HepG2 (cell line): ENCODE results near the gene RABEP2. TPM values are rescaled to one million over a fixed set of nuclear protein-coding genes. Genes with fewer than 3 reads are reported as not detected.

ENCODE experiments used
- CREB1 ChIP-seq, 2 experiments: fragments of 450-650 bp in 1 of 2; IDR thresholded peaks; 2 replicates each; pipeline ENCODE4 v1.6.1; 2016 to 2017; ENCODE audit warnings: control low read depth in 1 of 2, mild to moderate bottlenecking in 1 of 2, missing compliant biosample characterization in 1 of 2, missing genetic modification characterization in 1 of 2
- CREM ChIP-seq, 2 experiments: sonication (generic) in 1 of 2; formaldehyde crosslinking in 1 of 2; IDR thresholded peaks; 2 replicates each; pipeline versions ENCODE4 v1.4.0 to v1.6.1; 2016 to 2020; ENCODE audit warnings: antibody characterized with exemption in 1 of 2, mild to moderate bottlenecking in 1 of 2, missing genetic modification reagents in 1 of 2
- HOXA5 ChIP-seq: sonication (generic); formaldehyde crosslinking; IDR thresholded peaks from 2 replicates; pipeline ENCODE4 v1.4.0; 2020; ENCODE audit warnings: missing genetic modification reagents
- KLF6 ChIP-seq: IDR thresholded peaks from 2 replicates; pipeline ENCODE4 v1.8.0; 2016; ENCODE audit warnings: missing biosample characterization, missing genetic modification reagents
- LCORL ChIP-seq, 2 experiments: fragments of 450-650 bp in 1 of 2; sonication (generic) in 1 of 2; formaldehyde crosslinking in 1 of 2; IDR thresholded peaks; 2 replicates each; pipeline versions ENCODE4 v1.5.0 to v1.6.1; 2017 to 2020; ENCODE audit warnings: antibody characterized with exemption in 1 of 2, missing genetic modification reagents in 1 of 2
- MED1 ChIP-seq: sonication (generic); formaldehyde crosslinking; IDR thresholded peaks from 2 replicates; pipeline ENCODE4 v1.4.0; 2020; ENCODE audit warnings: missing genetic modification reagents
- SNAPC2 ChIP-seq: sonication (generic); formaldehyde crosslinking; IDR thresholded peaks from 2 replicates; pipeline ENCODE4 v1.8.1; 2022; ENCODE audit warnings: mild to moderate bottlenecking, missing genetic modification reagents
- SSRP1 ChIP-seq: IDR thresholded peaks from 2 replicates; pipeline ENCODE4 v1.6.1; 2016; ENCODE audit warnings: control low read depth
- YEATS4 ChIP-seq: sonication (generic); formaldehyde crosslinking; IDR thresholded peaks from 2 replicates; pipeline ENCODE4 v1.4.0; 2020; ENCODE audit warnings: missing genetic modification reagents, borderline replicate concordance
- ZNF235 ChIP-seq: sonication (generic); formaldehyde crosslinking; IDR thresholded peaks from 2 replicates; pipeline ENCODE4 v1.8.1; 2023; ENCODE audit warnings: mild to moderate bottlenecking, missing genetic modification reagents, borderline replicate concordance
- ZNF430 ChIP-seq: sonication (generic); formaldehyde crosslinking; IDR thresholded peaks from 2 replicates; pipeline ENCODE4 v1.9.0; 2021; ENCODE audit warnings: mild to moderate bottlenecking, missing genetic modification reagents
- ZNF709 ChIP-seq: sonication (generic); formaldehyde crosslinking; IDR thresholded peaks from 2 replicates; pipeline ENCODE4 v1.5.0; 2020; ENCODE audit warnings: mild to moderate bottlenecking, missing genetic modification reagents
- ZNF768 ChIP-seq: sonication (generic); formaldehyde crosslinking; IDR thresholded peaks from 2 replicates; pipeline ENCODE4 v1.4.0; 2020; ENCODE audit warnings: missing genetic modification reagents
- ZNF772 ChIP-seq: sonication (generic); formaldehyde crosslinking; IDR thresholded peaks from 2 replicates; pipeline ENCODE4 v1.5.0; 2020; ENCODE audit warnings: mild to moderate bottlenecking, missing genetic modification reagents
- ZSCAN29 ChIP-seq: sonication (generic); formaldehyde crosslinking; conservative IDR thresholded peaks from 2 replicates; pipeline ENCODE4 v1.4.0; 2020; ENCODE audit warnings: mild to moderate bottlenecking, missing genetic modification reagents
- polyA plus RNA-seq, 8 experiments: library from polyadenylated mRNA; depleted of rRNA in 3 of 8; stranded (reverse) in 7 of 8; unstranded in 1 of 8; fragments of >200 nt; fragmentation: Illumina TruSeq in 4 of 8; extraction: Trizol in 4 of 8; gene quantifications; 2 replicates each; pipeline versions ENCODE4 v1.2.1 to v1.2.3, GENCODE V29; 2011 to 2016; ENCODE audit warnings: low read depth in 4 of 8, missing spikeins in 1 of 8, mixed read lengths in 1 of 8; ENCODE audit not compliant: insufficient read depth in 1 of 8
- total RNA-seq, 5 experiments: library from RNA; depleted of rRNA; stranded (reverse); fragments of >200 nt; fragmentation: Illumina TruSeq; extraction: Trizol; gene quantifications; 2 replicates each; pipeline ENCODE4 v1.2.3, GENCODE V29; 2016; ENCODE audit warnings: low read depth in 1 of 5
- TF ChIP-seq, protein P1 (sequence below): IDR thresholded peaks from 2 replicates; pipeline ENCODE4 v1.6.1; 2016; ENCODE audit warnings: mild to moderate bottlenecking
- TF ChIP-seq, protein P2 (sequence below), 2 experiments: sonication (generic) in 1 of 2; formaldehyde crosslinking in 1 of 2; IDR thresholded peaks; 2 replicates each; pipeline versions ENCODE4 v1.5.1 to v1.6.1; 2011 to 2020; ENCODE audit warnings: borderline replicate concordance in 1 of 2, low read depth in 1 of 2, low read length in 1 of 2, mild to moderate bottlenecking in 1 of 2, missing genetic modification reagents in 1 of 2, moderate library complexity in 1 of 2
- TF ChIP-seq, protein P3 (sequence below), 2 experiments: sonication (generic) in 1 of 2; formaldehyde crosslinking in 1 of 2; IDR thresholded peaks; 2 replicates each; pipeline versions ENCODE4 v1.4.0 to v1.6.1; 2018 to 2020; ENCODE audit warnings: missing genetic modification reagents in 2 of 2, borderline replicate concordance in 1 of 2, low read depth in 1 of 2, mild to moderate bottlenecking in 1 of 2, missing biosample characterization in 1 of 2
- TF ChIP-seq, protein P4 (sequence below): sonication (generic); formaldehyde crosslinking; IDR thresholded peaks from 2 replicates; pipeline ENCODE4 v1.4.0; 2020; ENCODE audit warnings: missing genetic modification reagents, borderline replicate concordance

RABEP2 gene
- total and polyA plus RNA-seq, 2 of the 13 experiments (the other 11 are each of a cell fraction or from before 2014, with no cell fraction given), result 10.8 to 18.4 TPM

DNA sequence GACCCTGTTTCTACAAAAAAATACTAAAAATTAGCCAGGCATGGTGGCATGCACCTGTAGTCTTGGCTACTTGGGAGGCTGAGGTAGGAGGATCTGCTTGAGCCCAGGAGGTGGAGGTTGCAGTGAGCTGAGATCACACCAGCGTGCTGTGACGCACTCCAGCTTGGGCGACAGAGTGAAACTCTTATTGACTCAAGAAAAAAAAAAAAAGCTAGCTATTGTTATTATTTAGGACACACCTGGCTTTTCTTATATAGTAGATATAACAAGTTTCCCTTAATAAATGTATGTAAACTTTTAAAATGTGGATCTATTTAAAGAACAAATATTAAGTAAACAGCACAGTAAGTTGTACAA lies 1.8 kb downstream of the RABEP2 start (continued):
- TF ChIP-seq, protein P1, sequence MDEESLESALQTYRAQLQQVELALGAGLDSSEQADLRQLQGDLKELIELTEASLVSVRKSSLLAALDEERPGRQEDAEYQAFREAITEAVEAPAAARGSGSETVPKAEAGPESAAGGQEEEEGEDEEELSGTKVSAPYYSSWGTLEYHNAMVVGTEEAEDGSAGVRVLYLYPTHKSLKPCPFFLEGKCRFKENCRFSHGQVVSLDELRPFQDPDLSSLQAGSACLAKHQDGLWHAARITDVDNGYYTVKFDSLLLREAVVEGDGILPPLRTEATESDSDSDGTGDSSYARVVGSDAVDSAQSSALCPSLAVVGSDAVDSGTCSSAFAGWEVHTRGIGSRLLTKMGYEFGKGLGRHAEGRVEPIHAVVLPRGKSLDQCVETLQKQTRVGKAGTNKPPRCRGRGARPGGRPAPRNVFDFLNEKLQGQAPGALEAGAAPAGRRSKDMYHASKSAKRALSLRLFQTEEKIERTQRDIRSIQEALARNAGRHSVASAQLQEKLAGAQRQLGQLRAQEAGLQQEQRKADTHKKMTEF (CRISPR knock-in tag), result 0 out of 2 replicates have a peak, but pooled peaks have one; percentile 15
- TF ChIP-seq, protein P2, sequence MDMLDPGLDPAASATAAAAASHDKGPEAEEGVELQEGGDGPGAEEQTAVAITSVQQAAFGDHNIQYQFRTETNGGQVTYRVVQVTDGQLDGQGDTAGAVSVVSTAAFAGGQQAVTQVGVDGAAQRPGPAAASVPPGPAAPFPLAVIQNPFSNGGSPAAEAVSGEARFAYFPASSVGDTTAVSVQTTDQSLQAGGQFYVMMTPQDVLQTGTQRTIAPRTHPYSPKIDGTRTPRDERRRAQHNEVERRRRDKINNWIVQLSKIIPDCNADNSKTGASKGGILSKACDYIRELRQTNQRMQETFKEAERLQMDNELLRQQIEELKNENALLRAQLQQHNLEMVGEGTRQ (IDR thresholded peaks at IDR 0.05; ENCODE audit: low read depth, low read length), result no peak
- TF ChIP-seq, protein P2 (CRISPR knock-in tag; IDR thresholded peaks at IDR 0.05; ENCODE audit: borderline replicate concordance), result no peak
- no peak for TF ChIP-seq CREM (IDR thresholded peaks at IDR 0.05)
- TF ChIP-seq CREM (CRISPR knock-in tag; IDR thresholded peaks at IDR 0.05), result no peak
- 0 out of 2 replicates have a peak, but pooled peaks have one; percentile 2 for TF ChIP-seq KLF6 (CRISPR knock-in tag)
- TF ChIP-seq ZNF709 (CRISPR knock-in tag), result 0 out of 2 replicates have a peak, but pooled peaks have one; percentile 7
- TF ChIP-seq ZNF430, result 0 out of 2 replicates have a peak, but pooled peaks have one; percentile 5
- no peak for TF ChIP-seq ZNF768
- no peak for TF ChIP-seq CREB1 (IDR thresholded peaks at IDR 0.05)
- 0 out of 2 replicates have a peak, but pooled peaks have one; percentile 41 for TF ChIP-seq CREB1 (CRISPR knock-in tag; IDR thresholded peaks at IDR 0.05)
- TF ChIP-seq ZSCAN29 (CRISPR knock-in tag), result no peak
- TF ChIP-seq YEATS4 (CRISPR knock-in tag), result peak; percentile 17; the same call in 1 of the 2 replicates
- no peak for TF ChIP-seq LCORL (IDR thresholded peaks at IDR 0.05)
- peak; percentile 25 for TF ChIP-seq LCORL (CRISPR knock-in tag; IDR thresholded peaks at IDR 0.05)
- TF ChIP-seq ZNF235, result no peak
- TF ChIP-seq, protein P3, sequence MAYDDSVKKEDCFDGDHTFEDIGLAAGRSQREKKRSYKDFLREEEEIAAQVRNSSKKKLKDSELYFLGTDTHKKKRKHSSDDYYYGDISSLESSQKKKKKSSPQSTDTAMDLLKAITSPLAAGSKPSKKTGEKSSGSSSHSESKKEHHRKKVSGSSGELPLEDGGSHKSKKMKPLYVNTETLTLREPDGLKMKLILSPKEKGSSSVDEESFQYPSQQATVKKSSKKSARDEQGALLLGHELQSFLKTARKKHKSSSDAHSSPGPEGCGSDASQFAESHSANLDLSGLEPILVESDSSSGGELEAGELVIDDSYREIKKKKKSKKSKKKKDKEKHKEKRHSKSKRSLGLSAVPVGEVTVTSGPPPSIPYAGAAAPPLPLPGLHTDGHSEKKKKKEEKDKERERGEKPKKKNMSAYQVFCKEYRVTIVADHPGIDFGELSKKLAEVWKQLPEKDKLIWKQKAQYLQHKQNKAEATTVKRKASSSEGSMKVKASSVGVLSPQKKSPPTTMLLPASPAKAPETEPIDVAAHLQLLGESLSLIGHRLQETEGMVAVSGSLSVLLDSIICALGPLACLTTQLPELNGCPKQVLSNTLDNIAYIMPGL (CRISPR knock-in tag; IDR thresholded peaks at IDR 0.05; ENCODE audit: borderline replicate concordance in 1 of 2, low read depth in 1 of 2), result 0 out of 4 replicates have a peak, but pooled peaks of 1 of the 2 experiments have one; percentile 1
- 0 out of 2 replicates have a peak, but pooled peaks have one; percentile 32 for TF ChIP-seq HOXA5
- TF ChIP-seq, protein P4, sequence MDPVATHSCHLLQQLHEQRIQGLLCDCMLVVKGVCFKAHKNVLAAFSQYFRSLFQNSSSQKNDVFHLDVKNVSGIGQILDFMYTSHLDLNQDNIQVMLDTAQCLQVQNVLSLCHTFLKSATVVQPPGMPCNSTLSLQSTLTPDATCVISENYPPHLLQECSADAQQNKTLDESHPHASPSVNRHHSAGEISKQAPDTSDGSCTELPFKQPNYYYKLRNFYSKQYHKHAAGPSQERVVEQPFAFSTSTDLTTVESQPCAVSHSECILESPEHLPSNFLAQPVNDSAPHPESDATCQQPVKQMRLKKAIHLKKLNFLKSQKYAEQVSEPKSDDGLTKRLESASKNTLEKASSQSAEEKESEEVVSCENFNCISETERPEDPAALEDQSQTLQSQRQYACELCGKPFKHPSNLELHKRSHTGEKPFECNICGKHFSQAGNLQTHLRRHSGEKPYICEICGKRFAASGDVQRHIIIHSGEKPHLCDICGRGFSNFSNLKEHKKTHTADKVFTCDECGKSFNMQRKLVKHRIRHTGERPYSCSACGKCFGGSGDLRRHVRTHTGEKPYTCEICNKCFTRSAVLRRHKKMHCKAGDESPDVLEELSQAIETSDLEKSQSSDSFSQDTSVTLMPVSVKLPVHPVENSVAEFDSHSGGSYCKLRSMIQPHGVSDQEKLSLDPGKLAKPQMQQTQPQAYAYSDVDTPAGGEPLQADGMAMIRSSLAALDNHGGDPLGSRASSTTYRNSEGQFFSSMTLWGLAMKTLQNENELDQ (CRISPR knock-in tag), result no peak
- TF ChIP-seq MED1 (CRISPR knock-in tag), result no peak
- TF ChIP-seq ZNF772 (CRISPR knock-in tag), result no peak
- TF ChIP-seq SSRP1 (CRISPR knock-in tag), result 0 out of 2 replicates have a peak, but pooled peaks have one; percentile 2
- TF ChIP-seq SNAPC2, result no peak
- TF ChIP-seq, all 625 proteins: peak for 17
